Measurements from ENCODE around the gene CACHD1. TPM values are rescaled to one million over a fixed set of nuclear protein-coding genes. Genes with fewer than 3 reads are reported as not detected.
"Not testable (repeated sequence)": the region's sequence is repeated elsewhere in the genome, so short reads cannot be mapped to it uniquely, and the experiment has no call there.

Gene CACHD1
- polyA plus RNA-seq, 2 donors, result 1.6 to 2.9 TPM

- Histone ChIP-seq H3K9me3 (ENCODE audit: control insufficient read depth in 2 of 2, insufficient read depth in 1 of 2, low read depth in 1 of 2, low read length in 1 of 2) (no peaks in the 10 kb centered on the region), H3K4me1 (ENCODE audit: control insufficient read depth in 2 of 2, insufficient read depth in 2 of 2, low read length in 1 of 2) (peaks cover 0 to 2% of the 10 kb centered on the region in 2 donors), H3K36me3 (ENCODE audit: control insufficient read depth in 2 of 2, insufficient read depth in 2 of 2, low read length in 1 of 2) (no peaks in the 10 kb centered on the region), H3K27me3 (ENCODE audit: control insufficient read depth in 1 of 2, insufficient read depth in 2 of 2, low read length in 2 of 2) (no peaks in the 10 kb centered on the region), H3K27ac (ENCODE audit: low read depth in 2 of 2, low read length in 1 of 2) (no peak overlapping the region), H3K4me3 (ENCODE audit: low read depth in 1 of 2, low read length in 2 of 2) (no peak overlapping the region)
- WGBS, 2 donors, result 55 to 63% methylated on average over 1 of the region's 1 CpG
These were observed 32.2 kb downstream of the CACHD1 start for GRCh38 chr1:64502083-64502482.

DNA sequence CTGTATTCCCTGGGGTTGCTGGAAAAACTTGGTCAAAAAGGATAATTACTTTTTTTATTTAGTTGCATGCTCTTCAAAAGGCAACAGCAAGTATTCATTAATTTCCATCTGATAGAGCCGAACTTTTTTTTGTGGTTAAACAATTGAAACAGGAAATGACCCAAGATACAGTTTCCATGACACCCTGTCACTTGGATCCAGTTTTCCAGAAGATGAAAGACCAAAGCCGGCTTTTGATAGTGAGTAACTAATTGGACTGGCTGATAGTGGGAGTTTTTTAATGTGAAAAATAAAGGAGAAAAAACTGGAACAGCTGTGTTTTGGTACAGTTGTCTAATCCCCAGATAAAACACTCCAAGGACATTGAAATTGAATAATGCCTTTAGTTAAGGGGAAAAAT is 33.0 kb downstream of the CACHD1 start:
- Histone ChIP-seq H3K27me3 (ENCODE audit: control insufficient read depth in 1 of 2, insufficient read depth in 2 of 2, low read length in 2 of 2) (no peaks in the 10 kb centered on the region), H3K9me3 (ENCODE audit: control insufficient read depth in 2 of 2, insufficient read depth in 1 of 2, low read depth in 1 of 2, low read length in 1 of 2) (no peaks in the 10 kb centered on the region), H3K4me3 (ENCODE audit: low read depth in 1 of 2, low read length in 2 of 2) (no peak overlapping the region), H3K27ac (ENCODE audit: low read depth in 2 of 2, low read length in 1 of 2) (no peak overlapping the region), H3K36me3 (ENCODE audit: control insufficient read depth in 2 of 2, insufficient read depth in 2 of 2, low read length in 1 of 2) (no peaks in the 10 kb centered on the region), H3K4me1 (ENCODE audit: control insufficient read depth in 2 of 2, insufficient read depth in 2 of 2, low read length in 1 of 2) (peaks cover 0 to 2% of the 10 kb centered on the region in 2 donors)
- 28 to 35% methylated on average over 2 of the region's 2 CpGs for WGBS, 2 donors

DNA sequence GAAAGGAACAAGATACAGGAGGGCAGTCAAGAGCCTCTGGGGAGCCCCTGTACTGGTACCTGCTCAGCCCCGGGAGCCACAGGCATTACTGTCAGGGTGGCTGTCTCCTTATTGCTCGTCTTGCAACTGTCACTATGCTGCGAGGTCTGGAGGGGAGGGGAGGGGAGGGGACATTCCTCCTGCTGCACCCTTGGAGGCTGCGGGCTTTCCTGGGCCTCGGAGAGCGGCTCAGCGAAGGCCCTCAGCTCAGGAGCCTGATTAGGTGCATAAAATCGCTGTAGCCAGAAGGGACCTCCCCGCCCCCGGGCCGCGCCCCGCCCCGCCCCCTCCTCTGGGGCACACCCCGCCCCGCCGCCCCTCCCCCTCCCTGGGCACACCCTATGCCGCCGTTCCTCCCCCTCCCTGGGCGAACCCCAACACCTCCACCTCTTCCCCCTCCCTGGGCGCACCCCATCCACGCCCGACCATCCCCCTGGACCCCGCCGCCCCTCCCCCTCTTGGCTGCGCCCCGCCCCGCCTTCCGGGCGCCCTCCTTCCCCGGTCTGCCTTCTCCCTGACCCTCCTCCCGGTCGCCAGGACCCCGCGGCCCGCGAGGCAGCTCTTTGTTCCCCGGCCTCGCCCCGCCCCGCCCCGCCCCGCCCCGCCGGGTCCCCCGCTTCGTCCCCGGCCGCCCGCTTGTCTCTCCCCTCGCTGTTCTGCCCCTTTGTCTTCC is 35.5 kb downstream of the CACHD1 start:
- 4 to 7% methylated on average over 11 to 49 of the region's 51 CpGs for WGBS, 2 donors
- Histone ChIP-seq H3K4me1 (ENCODE audit: control insufficient read depth in 2 of 2, insufficient read depth in 2 of 2, low read length in 1 of 2) (peaks cover 0 to 2% of the 10 kb centered on the region in 2 donors), H3K36me3 (ENCODE audit: control insufficient read depth in 2 of 2, insufficient read depth in 2 of 2, low read length in 1 of 2) (no peaks in the 10 kb centered on the region), H3K9me3 (ENCODE audit: control insufficient read depth in 2 of 2, insufficient read depth in 1 of 2, low read depth in 1 of 2, low read length in 1 of 2) (no peaks in the 10 kb centered on the region), H3K27me3 (ENCODE audit: control insufficient read depth in 1 of 2, insufficient read depth in 2 of 2, low read length in 2 of 2) (no peaks in the 10 kb centered on the region), H3K27ac (ENCODE audit: low read depth in 2 of 2, low read length in 1 of 2) (peak overlapping the region; percentile 38 to 62), H3K4me3 (ENCODE audit: low read depth in 1 of 2, low read length in 2 of 2) (peak overlapping the region; percentile 33 to 50)

DNA sequence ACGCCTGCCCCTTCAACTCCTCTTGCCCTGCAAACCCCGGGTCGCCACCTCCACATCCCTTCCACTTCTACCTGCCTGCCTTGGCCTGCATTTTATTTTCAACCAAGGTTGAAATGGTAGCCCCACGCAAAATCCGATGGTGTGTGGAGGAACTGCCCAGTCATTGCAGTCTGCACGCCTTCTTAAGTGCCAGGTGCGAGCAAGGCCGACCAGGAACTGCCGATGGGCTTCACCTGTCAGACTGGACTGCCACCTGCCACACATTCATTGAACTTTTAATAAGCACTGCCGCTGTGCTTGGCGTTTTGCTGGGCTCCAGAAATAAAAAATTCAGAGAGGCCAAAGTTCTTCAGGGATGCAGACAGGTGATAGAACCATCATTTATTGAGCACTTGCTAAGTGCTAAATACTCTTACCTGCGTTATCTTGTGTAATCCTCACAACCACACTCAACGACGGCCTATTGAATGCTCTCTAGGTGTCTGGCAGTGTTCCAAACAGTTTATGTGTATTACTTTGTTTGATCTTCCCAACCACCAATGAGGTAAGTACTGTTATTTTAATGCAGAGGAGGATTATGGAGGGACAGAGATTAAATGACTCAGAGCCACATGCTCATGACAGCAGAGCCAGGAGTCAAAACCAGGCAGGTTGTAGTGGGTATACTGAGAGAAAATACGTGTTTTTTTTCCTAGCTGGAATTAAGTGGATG is 36.2 kb downstream of the CACHD1 start:
- H3K27me3 ChIP-seq (ENCODE audit: control insufficient read depth in 1 of 2, insufficient read depth in 2 of 2, low read length in 2 of 2), result no peaks in the 10 kb centered on the region
- no peaks in the 10 kb centered on the region for H3K36me3 ChIP-seq (ENCODE audit: control insufficient read depth in 2 of 2, insufficient read depth in 2 of 2, low read length in 1 of 2)
- peak overlapping the region; percentile 38 to 62 for H3K27ac ChIP-seq (ENCODE audit: low read depth in 2 of 2, low read length in 1 of 2)
- H3K9me3 ChIP-seq (ENCODE audit: control insufficient read depth in 2 of 2, insufficient read depth in 1 of 2, low read depth in 1 of 2, low read length in 1 of 2), result no peaks in the 10 kb centered on the region
- H3K4me1 ChIP-seq (ENCODE audit: control insufficient read depth in 2 of 2, insufficient read depth in 2 of 2, low read length in 1 of 2), result peaks cover 0 to 2% of the 10 kb centered on the region in 2 donors
- 28 to 39% methylated on average over 14 to 15 of the region's 15 CpGs for WGBS, 2 donors
- peak overlapping the region; percentile 5 to 50 for H3K4me3 ChIP-seq (ENCODE audit: low read depth in 1 of 2, low read length in 2 of 2)

- Histone ChIP-seq H3K36me3 (ENCODE audit: control insufficient read depth in 2 of 2, insufficient read depth in 2 of 2, low read length in 1 of 2) (no peaks in the 10 kb centered on the region), H3K9me3 (ENCODE audit: control insufficient read depth in 2 of 2, insufficient read depth in 1 of 2, low read depth in 1 of 2, low read length in 1 of 2) (no peaks in the 10 kb centered on the region), H3K4me1 (ENCODE audit: control insufficient read depth in 2 of 2, insufficient read depth in 2 of 2, low read length in 1 of 2) (peaks cover 0 to 2% of the 10 kb centered on the region in 2 donors), H3K4me3 (ENCODE audit: low read depth in 1 of 2, low read length in 2 of 2) (no peak overlapping the region), H3K27me3 (ENCODE audit: control insufficient read depth in 1 of 2, insufficient read depth in 2 of 2, low read length in 2 of 2) (no peaks in the 10 kb centered on the region), H3K27ac (ENCODE audit: low read depth in 2 of 2, low read length in 1 of 2) (no peak overlapping the region)
- WGBS, 2 donors, result 62 to 76% methylated on average over 2 of the region's 2 CpGs
These were observed 38.7 kb downstream of the CACHD1 start for GRCh38 chr1:64508629-64509028.

- H3K27ac ChIP-seq (ENCODE audit: low read depth in 2 of 2, low read length in 1 of 2), result no peak overlapping the region
- no peaks in the 10 kb centered on the region for H3K9me3 ChIP-seq (ENCODE audit: control insufficient read depth in 2 of 2, insufficient read depth in 1 of 2, low read depth in 1 of 2, low read length in 1 of 2)
- no peaks in the 10 kb centered on the region for H3K27me3 ChIP-seq (ENCODE audit: control insufficient read depth in 1 of 2, insufficient read depth in 2 of 2, low read length in 2 of 2)
- H3K4me1 ChIP-seq (ENCODE audit: control insufficient read depth in 2 of 2, insufficient read depth in 2 of 2, low read length in 1 of 2), result no peaks in the 10 kb centered on the region
- H3K36me3 ChIP-seq (ENCODE audit: control insufficient read depth in 2 of 2, insufficient read depth in 2 of 2, low read length in 1 of 2), result no peaks in the 10 kb centered on the region
- 74 to 77% methylated on average over 4 of the region's 4 CpGs for WGBS, 2 donors
- no peak overlapping the region for H3K4me3 ChIP-seq (ENCODE audit: low read depth in 1 of 2, low read length in 2 of 2)
These were observed 41.1 kb downstream of the CACHD1 start for GRCh38 chr1:64511044-64511443.

DNA sequence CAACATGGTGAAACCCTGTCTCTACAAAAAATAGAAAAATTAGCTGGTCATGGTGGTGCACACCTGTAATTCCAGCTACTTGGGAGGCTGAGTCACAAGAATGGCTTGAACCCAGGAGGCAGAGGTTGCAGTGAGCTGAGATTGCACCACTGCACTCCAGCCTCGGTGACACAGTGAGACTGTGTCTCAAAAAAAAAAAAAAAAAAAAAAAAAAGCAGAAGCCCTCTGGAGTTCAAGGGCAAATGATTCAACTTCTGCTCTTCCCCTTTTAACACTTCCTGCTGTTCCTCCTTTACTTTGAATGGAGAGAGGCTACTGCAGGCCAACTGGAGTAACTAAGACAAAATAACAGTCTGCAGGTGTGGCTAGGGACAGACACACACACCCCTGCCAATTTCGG is 42.3 kb downstream of the CACHD1 start:
- H3K27me3 ChIP-seq (ENCODE audit: control insufficient read depth in 1 of 2, insufficient read depth in 2 of 2, low read length in 2 of 2); H3K27ac ChIP-seq (ENCODE audit: low read depth in 2 of 2, low read length in 1 of 2); H3K4me3 ChIP-seq (ENCODE audit: low read depth in 1 of 2, low read length in 2 of 2); H3K4me1 ChIP-seq (ENCODE audit: control insufficient read depth in 2 of 2, insufficient read depth in 2 of 2, low read length in 1 of 2); H3K36me3 ChIP-seq (ENCODE audit: control insufficient read depth in 2 of 2, insufficient read depth in 2 of 2, low read length in 1 of 2); H3K9me3 ChIP-seq (ENCODE audit: control insufficient read depth in 2 of 2, insufficient read depth in 1 of 2, low read depth in 1 of 2, low read length in 1 of 2): not testable (repeated sequence)
- WGBS, 2 donors, result 53 to 58% methylated on average over 2 of the region's 2 CpGs

- no peaks in the 10 kb centered on the region for H3K4me1 ChIP-seq (ENCODE audit: control insufficient read depth in 2 of 2, insufficient read depth in 2 of 2, low read length in 1 of 2)
- no peak overlapping the region for H3K4me3 ChIP-seq (ENCODE audit: low read depth in 1 of 2, low read length in 2 of 2)
- H3K27me3 ChIP-seq (ENCODE audit: control insufficient read depth in 1 of 2, insufficient read depth in 2 of 2, low read length in 2 of 2), result no peaks in the 10 kb centered on the region
- no peaks in the 10 kb centered on the region for H3K36me3 ChIP-seq (ENCODE audit: control insufficient read depth in 2 of 2, insufficient read depth in 2 of 2, low read length in 1 of 2)
- no peak overlapping the region for H3K27ac ChIP-seq (ENCODE audit: low read depth in 2 of 2, low read length in 1 of 2)
- H3K9me3 ChIP-seq (ENCODE audit: control insufficient read depth in 2 of 2, insufficient read depth in 1 of 2, low read depth in 1 of 2, low read length in 1 of 2), result no peaks in the 10 kb centered on the region
These were observed 43.6 kb downstream of the CACHD1 start for GRCh38 chr1:64513545-64513944.

- H3K27me3 ChIP-seq (ENCODE audit: control insufficient read depth in 1 of 2, insufficient read depth in 2 of 2, low read length in 2 of 2), result no peaks in the 10 kb centered on the region
- no peak overlapping the region for H3K4me3 ChIP-seq (ENCODE audit: low read depth in 1 of 2, low read length in 2 of 2)
- no peaks in the 10 kb centered on the region for H3K9me3 ChIP-seq (ENCODE audit: control insufficient read depth in 2 of 2, insufficient read depth in 1 of 2, low read depth in 1 of 2, low read length in 1 of 2)
- H3K36me3 ChIP-seq (ENCODE audit: control insufficient read depth in 2 of 2, insufficient read depth in 2 of 2, low read length in 1 of 2), result no peaks in the 10 kb centered on the region
- WGBS, 2 donors, result 6 to 10% methylated on average over 1 of the region's 1 CpG
- H3K4me1 ChIP-seq (ENCODE audit: control insufficient read depth in 2 of 2, insufficient read depth in 2 of 2, low read length in 1 of 2), result peaks cover 0 to 2% of the 10 kb centered on the region in 2 donors
- peak overlapping the region; percentile 4 to 22 for H3K27ac ChIP-seq (ENCODE audit: low read depth in 2 of 2, low read length in 1 of 2)
These were observed 44.4 kb downstream of the CACHD1 start for GRCh38 chr1:64514197-64514765.
